DND-41 (cell line): ENCODE data around the gene IL10RA.

Experiments used
- ATAC-seq: fragments of 200-7000 bp; cut with Tn5 transposase; 3 replicates; pipeline ENCODE4 v1.9.1; 2021; ENCODE audit warnings: low read depth; ENCODE audit not compliant: insufficient read depth
- DNase-seq: peaks from one replicate; pipeline ENCODE4 v3.0.0-alpha.2; 2020
- H2AFZ ChIP-seq: 2 replicates; pipeline ENCODE4 v1.6.0; 2012; ENCODE audit warnings: low read depth, low read length
- H3K27ac ChIP-seq: 2 replicates; pipeline ENCODE4 v1.5.1; 2012; ENCODE audit warnings: low read length, inconsistent platforms
- H3K27me3 ChIP-seq: fragments of 200-600 bp; sonication (generic); 2 replicates; pipeline ENCODE4 v1.6.0; 2012; ENCODE audit warnings: low read length, mild to moderate bottlenecking, inconsistent platforms; ENCODE audit not compliant: insufficient read depth, poor library complexity
- H3K36me3 ChIP-seq: 2 replicates; pipeline ENCODE4 v1.5.1; 2012; ENCODE audit warnings: low read length, inconsistent platforms; ENCODE audit not compliant: insufficient read depth
- H3K4me1 ChIP-seq: 2 replicates; pipeline ENCODE4 v1.5.1; 2012; ENCODE audit warnings: mild to moderate bottlenecking, low read length; ENCODE audit not compliant: insufficient read depth
- H3K4me2 ChIP-seq: 2 replicates; pipeline ENCODE4 v1.6.0; 2012; ENCODE audit warnings: mild to moderate bottlenecking, moderate library complexity, low read length, inconsistent platforms; ENCODE audit not compliant: insufficient read depth
- H3K4me3 ChIP-seq, 2 experiments: fragments of 200-600 bp in 1 of 2; shearing (Covaris generic) in 1 of 2; 2 replicates each; pipeline ENCODE4 v1.5.1; 2012 to 2016; ENCODE audit warnings: inconsistent platforms in 2 of 2, low read length in 2 of 2, mild to moderate bottlenecking in 2 of 2, low read depth in 1 of 2, moderate library complexity in 1 of 2
- H3K79me2 ChIP-seq: 2 replicates; pipeline ENCODE4 v1.6.0; 2012; ENCODE audit warnings: low read length, inconsistent platforms; ENCODE audit not compliant: insufficient read depth
- H3K9ac ChIP-seq: 2 replicates; pipeline ENCODE4 v1.6.0; 2012; ENCODE audit warnings: low read depth, mild to moderate bottlenecking, inconsistent platforms, low read length, moderate library complexity
- H3K9me3 ChIP-seq: 2 replicates; pipeline ENCODE4 v1.5.1; 2012; ENCODE audit warnings: low read length, moderate library complexity, mild to moderate bottlenecking, inconsistent platforms; ENCODE audit not compliant: insufficient read depth, severe bottlenecking
- H4K20me1 ChIP-seq: 2 replicates; pipeline ENCODE4 v1.6.0; 2012; ENCODE audit warnings: low read length; ENCODE audit not compliant: insufficient read depth
- EZH2 ChIP-seq: IDR thresholded peaks from 3 replicates; pipeline ENCODE4 v1.6.1; 2012; ENCODE audit warnings: borderline replicate concordance, low read depth, mild to moderate bottlenecking, moderate library complexity, low read length, inconsistent platforms; ENCODE audit not compliant: severe bottlenecking
- TF ChIP-seq, protein P1 (sequence below): IDR thresholded peaks from 2 replicates; pipeline ENCODE4 v1.5.1; 2012; ENCODE audit warnings: borderline replicate concordance, low read length, moderate library complexity, mild to moderate bottlenecking; ENCODE audit not compliant: poor library complexity, severe bottlenecking; ENCODE audit errors: extremely low read depth

IL10RA gene

DNA sequence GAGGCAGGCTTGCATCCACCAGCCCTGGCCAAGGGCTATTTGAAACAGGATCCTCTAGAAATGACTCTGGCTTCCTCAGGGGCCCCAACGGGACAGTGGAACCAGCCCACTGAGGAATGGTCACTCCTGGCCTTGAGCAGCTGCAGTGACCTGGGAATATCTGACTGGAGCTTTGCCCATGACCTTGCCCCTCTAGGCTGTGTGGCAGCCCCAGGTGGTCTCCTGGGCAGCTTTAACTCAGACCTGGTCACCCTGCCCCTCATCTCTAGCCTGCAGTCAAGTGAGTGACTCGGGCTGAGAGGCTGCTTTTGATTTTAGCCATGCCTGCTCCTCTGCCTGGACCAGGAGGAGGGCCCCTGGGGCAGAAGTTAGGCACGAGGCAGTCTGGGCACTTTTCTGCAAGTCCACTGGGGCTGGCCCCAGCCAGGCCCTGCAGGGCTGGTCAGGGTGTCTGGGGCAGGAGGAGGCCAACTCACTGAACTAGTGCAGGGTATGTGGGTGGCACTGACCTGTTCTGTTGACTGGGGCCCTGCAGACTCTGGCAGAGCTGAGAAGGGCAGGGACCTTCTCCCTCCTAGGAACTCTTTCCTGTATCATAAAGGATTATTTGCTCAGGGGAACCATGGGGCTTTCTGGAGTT is 13.3 kb downstream of the IL10RA start:
- Histone ChIP-seq H3K27me3 (no peaks in the 10 kb centered on the region), H4K20me1 (no peaks in the 10 kb centered on the region), H3K79me2 (no peaks in the 10 kb centered on the region), H3K4me2 (no peak overlapping the region), H3K27ac (no peak overlapping the region), H3K4me3 (no peak overlapping the region), H3K9me3 (no peaks in the 10 kb centered on the region), H3K9ac (no peak overlapping the region), H2AFZ (no peak overlapping the region), H3K4me1 (peaks cover 24% of the 10 kb centered on the region), H3K36me3 (no peaks in the 10 kb centered on the region)
- no peak for TF ChIP-seq EZH2
- TF ChIP-seq, protein P1, sequence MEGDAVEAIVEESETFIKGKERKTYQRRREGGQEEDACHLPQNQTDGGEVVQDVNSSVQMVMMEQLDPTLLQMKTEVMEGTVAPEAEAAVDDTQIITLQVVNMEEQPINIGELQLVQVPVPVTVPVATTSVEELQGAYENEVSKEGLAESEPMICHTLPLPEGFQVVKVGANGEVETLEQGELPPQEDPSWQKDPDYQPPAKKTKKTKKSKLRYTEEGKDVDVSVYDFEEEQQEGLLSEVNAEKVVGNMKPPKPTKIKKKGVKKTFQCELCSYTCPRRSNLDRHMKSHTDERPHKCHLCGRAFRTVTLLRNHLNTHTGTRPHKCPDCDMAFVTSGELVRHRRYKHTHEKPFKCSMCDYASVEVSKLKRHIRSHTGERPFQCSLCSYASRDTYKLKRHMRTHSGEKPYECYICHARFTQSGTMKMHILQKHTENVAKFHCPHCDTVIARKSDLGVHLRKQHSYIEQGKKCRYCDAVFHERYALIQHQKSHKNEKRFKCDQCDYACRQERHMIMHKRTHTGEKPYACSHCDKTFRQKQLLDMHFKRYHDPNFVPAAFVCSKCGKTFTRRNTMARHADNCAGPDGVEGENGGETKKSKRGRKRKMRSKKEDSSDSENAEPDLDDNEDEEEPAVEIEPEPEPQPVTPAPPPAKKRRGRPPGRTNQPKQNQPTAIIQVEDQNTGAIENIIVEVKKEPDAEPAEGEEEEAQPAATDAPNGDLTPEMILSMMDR = no peak
- DNase-seq (no peak), ATAC-seq (no peak)

DNA sequence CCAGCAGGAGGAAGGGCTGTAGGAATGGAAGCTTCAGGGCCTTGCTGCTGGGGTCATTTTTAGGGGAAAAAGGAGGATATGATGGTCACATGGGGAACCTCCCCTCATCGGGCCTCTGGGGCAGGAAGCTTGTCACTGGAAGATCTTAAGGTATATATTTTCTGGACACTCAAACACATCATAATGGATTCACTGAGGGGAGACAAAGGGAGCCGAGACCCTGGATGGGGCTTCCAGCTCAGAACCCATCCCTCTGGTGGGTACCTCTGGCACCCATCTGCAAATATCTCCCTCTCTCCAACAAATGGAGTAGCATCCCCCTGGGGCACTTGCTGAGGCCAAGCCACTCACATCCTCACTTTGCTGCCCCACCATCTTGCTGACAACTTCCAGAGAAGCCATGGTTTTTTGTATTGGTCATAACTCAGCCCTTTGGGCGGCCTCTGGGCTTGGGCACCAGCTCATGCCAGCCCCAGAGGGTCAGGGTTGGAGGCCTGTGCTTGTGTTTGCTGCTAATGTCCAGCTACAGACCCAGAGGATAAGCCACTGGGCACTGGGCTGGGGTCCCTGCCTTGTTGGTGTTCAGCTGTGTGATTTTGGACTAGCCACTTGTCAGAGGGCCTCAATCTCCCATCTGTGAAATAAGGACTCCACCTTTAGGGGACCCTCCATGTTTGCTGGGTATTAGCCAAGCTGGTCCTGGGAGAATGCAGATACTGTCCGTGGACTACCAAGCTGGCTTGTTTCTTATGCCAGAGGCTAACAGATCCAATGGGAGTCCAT is 14.1 kb downstream of the IL10RA start:
- no peaks in the 10 kb centered on the region for H3K36me3 ChIP-seq
- TF ChIP-seq, protein P1 = no peak
- no peak for TF ChIP-seq EZH2
- ATAC-seq = no peak
- H3K27me3 ChIP-seq = no peaks in the 10 kb centered on the region
- H3K4me2 ChIP-seq = no peak overlapping the region
- H3K9me3 ChIP-seq = no peaks in the 10 kb centered on the region
- H2AFZ ChIP-seq = no peak overlapping the region
- no peaks in the 10 kb centered on the region for H3K79me2 ChIP-seq
- no peaks in the 10 kb centered on the region for H4K20me1 ChIP-seq
- H3K27ac ChIP-seq = no peak overlapping the region
- H3K9ac ChIP-seq = no peak overlapping the region
- DNase-seq = no peak
- peaks cover 24% of the 10 kb centered on the region for H3K4me1 ChIP-seq
- no peak overlapping the region for H3K4me3 ChIP-seq

DNA sequence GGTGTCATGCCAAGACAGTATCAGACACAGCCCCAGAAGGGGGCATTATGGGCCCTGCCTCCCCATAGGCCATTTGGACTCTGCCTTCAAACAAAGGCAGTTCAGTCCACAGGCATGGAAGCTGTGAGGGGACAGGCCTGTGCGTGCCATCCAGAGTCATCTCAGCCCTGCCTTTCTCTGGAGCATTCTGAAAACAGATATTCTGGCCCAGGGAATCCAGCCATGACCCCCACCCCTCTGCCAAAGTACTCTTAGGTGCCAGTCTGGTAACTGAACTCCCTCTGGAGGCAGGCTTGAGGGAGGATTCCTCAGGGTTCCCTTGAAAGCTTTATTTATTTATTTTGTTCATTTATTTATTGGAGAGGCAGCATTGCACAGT is 14.6 kb downstream of the IL10RA start:
- Histone ChIP-seq H3K79me2 (no peaks in the 10 kb centered on the region), H3K4me3 (no peak overlapping the region), H3K9me3 (no peaks in the 10 kb centered on the region), H3K4me1 (peaks cover 24% of the 10 kb centered on the region), H3K4me2 (no peak overlapping the region), H3K9ac (no peak overlapping the region), H3K27ac (no peak overlapping the region), H3K36me3 (no peaks in the 10 kb centered on the region), H3K27me3 (no peaks in the 10 kb centered on the region), H4K20me1 (no peaks in the 10 kb centered on the region), H2AFZ (no peak overlapping the region)
- no peak for TF ChIP-seq EZH2
- TF ChIP-seq, protein P1 = no peak
- no peak for ATAC-seq
- no peak for DNase-seq
